ENCODE data around the gene TPPP.
"Not testable (repeated sequence)": the region's sequence is repeated elsewhere in the genome, so short reads cannot be mapped to it uniquely, and the experiment has no call there.

DNA sequence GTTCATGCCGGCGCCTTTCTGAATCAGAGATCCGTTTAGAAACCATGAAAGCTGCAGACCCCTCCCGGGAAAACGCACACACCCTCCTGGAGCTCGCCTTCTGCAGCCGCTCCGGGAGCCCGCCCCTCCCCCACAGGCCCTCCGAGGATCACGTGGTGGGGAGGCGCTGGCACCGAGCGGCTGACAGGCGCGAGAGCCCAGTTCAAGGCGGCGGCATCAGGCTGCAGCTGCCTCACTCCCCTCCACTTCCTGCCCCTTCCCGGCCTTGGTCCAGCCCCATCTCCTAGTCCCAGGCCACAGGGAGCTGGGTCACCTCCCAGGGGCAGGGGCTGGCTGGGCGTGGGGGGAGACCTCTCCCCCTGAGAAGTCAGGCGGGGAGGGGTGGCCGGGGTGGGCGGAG, 2.1 kb downstream of the TPPP start:
- TF ChIP-seq, protein P1, sequence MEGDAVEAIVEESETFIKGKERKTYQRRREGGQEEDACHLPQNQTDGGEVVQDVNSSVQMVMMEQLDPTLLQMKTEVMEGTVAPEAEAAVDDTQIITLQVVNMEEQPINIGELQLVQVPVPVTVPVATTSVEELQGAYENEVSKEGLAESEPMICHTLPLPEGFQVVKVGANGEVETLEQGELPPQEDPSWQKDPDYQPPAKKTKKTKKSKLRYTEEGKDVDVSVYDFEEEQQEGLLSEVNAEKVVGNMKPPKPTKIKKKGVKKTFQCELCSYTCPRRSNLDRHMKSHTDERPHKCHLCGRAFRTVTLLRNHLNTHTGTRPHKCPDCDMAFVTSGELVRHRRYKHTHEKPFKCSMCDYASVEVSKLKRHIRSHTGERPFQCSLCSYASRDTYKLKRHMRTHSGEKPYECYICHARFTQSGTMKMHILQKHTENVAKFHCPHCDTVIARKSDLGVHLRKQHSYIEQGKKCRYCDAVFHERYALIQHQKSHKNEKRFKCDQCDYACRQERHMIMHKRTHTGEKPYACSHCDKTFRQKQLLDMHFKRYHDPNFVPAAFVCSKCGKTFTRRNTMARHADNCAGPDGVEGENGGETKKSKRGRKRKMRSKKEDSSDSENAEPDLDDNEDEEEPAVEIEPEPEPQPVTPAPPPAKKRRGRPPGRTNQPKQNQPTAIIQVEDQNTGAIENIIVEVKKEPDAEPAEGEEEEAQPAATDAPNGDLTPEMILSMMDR (conservative IDR thresholded peaks at IDR 0.05; ENCODE audit: low read length), result not testable (repeated sequence)
- TF ChIP-seq EZH2phosphoT487 (IDR thresholded peaks at IDR 0.05; ENCODE audit: borderline replicate concordance), result not testable (repeated sequence)

Measured in Loucy (cell line).